ENCODE results near the gene NAIP.
"Not testable (repeated sequence)": the region's sequence is repeated elsewhere in the genome, so short reads cannot be mapped to it uniquely, and the experiment has no call there.

GRCh38 chr5:71044808-71045207 is 19.7 kb upstream of the NAIP start:
- TF ChIP-seq CTCF (conservative IDR thresholded peaks at IDR 0.05 in 1 of 2, IDR thresholded peaks at IDR 0.05 in 1 of 2; ENCODE audit: low read depth in 1 of 2, low read length in 2 of 2); EZH2 (IDR thresholded peaks at IDR 0.05; ENCODE audit: low read length, missing control alignments): not testable (repeated sequence)
